Measurements from ENCODE around the gene DNMBP.
"Not testable (repeated sequence)": the region's sequence is repeated elsewhere in the genome, so short reads cannot be mapped to it uniquely, and the experiment has no call there.

DNMBP gene

DNA sequence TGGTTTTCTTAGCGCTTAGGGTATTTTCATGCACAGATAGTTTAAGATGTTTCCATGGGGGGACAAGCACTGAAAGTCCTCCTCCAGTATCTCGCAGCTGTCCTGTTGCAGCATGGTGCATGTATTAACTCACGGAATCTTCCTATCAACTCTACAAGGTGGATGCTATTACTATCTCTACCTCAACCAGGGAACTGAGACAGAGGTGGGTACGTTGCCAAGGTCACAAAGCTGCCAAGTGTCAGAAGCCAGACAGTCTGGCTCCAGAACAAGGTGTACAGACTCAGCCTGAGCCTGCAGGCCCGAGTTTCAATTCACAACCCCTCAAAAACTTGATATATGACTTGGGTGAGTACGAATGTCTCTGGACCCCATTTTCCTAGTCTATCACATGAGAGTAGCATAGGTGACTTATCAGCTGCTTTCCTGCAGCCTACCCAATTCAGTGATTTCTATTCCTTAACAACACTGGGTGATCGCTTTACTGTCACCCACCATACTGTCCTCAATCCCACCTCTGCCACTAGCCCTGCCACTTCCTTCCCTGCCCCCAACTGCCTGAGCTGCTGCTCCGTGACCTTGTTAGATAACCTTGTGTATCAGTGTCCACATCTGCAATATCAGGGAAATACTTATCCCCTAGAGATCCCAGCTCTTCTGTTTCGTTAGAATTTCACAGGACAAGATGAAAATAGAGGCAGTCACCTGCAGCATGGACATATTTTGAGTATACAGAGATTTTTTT, 135.2 kb downstream of the DNMBP start:
- TF ChIP-seq, protein P1, sequence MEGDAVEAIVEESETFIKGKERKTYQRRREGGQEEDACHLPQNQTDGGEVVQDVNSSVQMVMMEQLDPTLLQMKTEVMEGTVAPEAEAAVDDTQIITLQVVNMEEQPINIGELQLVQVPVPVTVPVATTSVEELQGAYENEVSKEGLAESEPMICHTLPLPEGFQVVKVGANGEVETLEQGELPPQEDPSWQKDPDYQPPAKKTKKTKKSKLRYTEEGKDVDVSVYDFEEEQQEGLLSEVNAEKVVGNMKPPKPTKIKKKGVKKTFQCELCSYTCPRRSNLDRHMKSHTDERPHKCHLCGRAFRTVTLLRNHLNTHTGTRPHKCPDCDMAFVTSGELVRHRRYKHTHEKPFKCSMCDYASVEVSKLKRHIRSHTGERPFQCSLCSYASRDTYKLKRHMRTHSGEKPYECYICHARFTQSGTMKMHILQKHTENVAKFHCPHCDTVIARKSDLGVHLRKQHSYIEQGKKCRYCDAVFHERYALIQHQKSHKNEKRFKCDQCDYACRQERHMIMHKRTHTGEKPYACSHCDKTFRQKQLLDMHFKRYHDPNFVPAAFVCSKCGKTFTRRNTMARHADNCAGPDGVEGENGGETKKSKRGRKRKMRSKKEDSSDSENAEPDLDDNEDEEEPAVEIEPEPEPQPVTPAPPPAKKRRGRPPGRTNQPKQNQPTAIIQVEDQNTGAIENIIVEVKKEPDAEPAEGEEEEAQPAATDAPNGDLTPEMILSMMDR (IDR thresholded peaks at IDR 0.05; ENCODE audit: low read depth, low read length, missing control alignments) = no peak
- no peak overlapping the region for H3K4me3 ChIP-seq (replicated peaks; ENCODE audit: low read depth, low read length)
- no peak for DNase-seq (ENCODE audit: extremely low read depth, low read depth)

DNA sequence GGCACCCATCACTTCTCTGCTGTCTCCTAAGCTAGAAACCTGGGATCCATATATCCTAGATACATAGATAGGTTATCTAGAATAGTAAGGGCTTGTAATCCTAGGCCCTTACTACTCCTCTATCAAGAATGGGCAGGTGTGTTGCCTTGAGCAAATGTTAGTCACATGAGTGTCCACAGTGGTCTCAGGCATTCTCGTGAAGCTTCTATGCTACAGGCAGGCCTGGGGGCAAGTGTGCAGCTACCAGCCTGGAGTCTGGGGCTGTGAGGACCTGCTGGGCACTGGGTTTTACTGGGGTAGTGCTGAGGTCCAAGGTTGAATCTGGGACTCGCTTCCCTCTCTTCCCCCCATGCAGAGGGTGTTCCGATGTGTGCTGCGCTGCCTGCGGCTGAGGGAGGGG, 135.9 kb downstream of the DNMBP start:
- TF ChIP-seq, protein P1 (IDR thresholded peaks at IDR 0.05; ENCODE audit: low read depth, low read length, missing control alignments) = no peak
- no peak for DNase-seq (ENCODE audit: extremely low read depth, low read depth)
- no peak overlapping the region for H3K4me3 ChIP-seq (replicated peaks; ENCODE audit: low read depth, low read length)

DNA sequence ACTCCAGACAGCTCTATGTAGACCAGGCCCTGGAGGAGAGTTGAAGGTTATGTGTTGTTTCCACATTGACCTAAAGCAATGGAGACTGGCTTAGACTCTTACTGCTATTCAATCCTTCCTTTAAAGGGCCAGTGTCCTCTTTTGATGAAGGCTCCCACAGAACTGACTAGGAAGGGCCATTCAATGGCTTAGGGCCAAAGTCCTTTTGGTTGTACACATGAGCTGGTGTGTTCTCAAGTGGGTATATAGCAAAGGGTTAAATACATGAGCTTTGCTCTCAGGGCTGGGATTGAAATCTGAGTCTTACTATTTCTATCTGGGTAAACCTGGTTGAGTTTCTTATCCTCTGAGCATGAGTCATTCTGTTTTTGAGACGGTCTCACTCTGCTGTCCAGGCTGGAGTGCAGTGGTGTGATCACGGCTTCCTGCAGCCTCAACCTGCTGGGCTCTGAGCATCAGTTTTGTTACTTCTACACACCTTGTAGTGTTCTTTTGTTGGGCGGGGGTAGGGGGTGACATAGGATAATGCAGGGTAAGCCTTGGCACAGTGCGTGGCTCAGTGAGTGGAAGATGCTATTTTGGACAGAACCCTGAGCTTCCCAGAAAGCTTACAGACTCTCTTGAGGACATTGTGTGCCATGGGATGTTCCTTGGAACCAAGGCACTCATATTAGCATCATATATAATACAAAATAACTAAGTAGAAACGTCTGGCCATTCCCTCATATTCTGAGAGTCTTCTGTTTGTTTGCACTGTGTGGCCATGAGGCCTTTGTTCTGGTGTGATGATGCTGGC, 137.2 kb downstream of the DNMBP start:
- no peak for DNase-seq (ENCODE audit: extremely low read depth, low read depth)
- no peak overlapping the region for H3K4me3 ChIP-seq (replicated peaks; ENCODE audit: low read depth, low read length)
- TF ChIP-seq, protein P1 (IDR thresholded peaks at IDR 0.05; ENCODE audit: low read depth, low read length, missing control alignments) = no peak

DNA sequence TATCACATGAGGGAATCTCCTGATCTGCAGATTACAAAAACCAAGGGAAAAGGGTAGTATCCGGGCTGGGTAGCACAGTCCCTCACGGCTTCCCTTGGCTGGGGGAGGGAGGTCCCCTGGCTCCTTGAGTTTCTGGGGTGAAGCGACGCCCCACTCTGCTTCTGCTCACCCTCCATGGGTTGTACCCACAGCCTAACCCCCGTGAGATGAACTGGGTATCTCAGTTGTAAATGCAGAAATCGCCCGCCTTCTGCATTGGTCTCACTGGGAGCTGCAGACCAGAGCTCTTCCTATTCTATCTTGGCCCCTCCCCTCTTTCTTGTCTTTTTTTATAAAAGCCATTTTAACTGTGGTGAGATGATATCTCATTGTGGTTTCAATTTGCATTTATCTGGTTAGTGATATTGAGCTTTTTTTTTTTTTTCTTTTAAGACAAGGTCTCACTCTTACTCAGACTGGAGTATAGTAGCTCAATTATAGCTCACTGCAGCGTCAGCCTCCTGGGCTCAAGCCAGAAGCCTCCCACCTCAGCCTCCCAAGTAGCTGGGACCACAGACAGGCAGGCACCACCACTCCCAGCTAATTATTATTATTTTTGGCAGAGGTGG, 139.5 kb downstream of the DNMBP start:
- DNase-seq (ENCODE audit: extremely low read depth, low read depth) = no peak
- no peak overlapping the region for H3K4me3 ChIP-seq (replicated peaks; ENCODE audit: low read depth, low read length)
- TF ChIP-seq, protein P1 (IDR thresholded peaks at IDR 0.05; ENCODE audit: low read depth, low read length, missing control alignments) = no peak

DNA sequence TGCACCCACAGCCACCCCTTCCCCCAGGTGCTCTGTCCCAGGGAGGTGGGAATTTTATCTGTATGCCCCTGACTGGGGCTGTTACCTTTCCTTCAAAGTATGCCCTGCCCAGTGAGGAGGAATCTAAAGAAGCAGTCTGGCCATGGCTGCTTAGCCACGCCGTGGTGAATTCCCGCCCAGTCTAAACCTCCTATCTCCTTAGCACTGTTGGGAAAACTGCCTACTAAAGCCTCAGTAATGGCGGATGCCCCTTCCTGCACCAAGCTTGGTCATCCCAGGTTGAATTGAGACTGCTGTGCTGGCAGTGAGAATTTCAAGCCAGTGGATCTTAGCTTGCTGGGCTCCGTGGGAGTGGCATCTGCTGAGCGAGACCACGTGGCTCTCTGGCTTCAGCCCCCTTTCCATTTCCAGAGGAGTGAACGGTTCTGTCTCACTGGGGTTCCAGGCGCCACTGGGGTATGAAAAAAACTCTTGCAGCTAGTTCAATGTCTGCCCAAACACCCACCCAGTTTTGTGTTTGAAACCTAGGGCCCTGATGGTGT, 140.1 kb downstream of the DNMBP start:
- TF ChIP-seq, protein P1 (IDR thresholded peaks at IDR 0.05; ENCODE audit: low read depth, low read length, missing control alignments) = no peak
- DNase-seq (ENCODE audit: extremely low read depth, low read depth) = no peak
- no peak overlapping the region for H3K4me3 ChIP-seq (replicated peaks; ENCODE audit: low read depth, low read length)

DNA sequence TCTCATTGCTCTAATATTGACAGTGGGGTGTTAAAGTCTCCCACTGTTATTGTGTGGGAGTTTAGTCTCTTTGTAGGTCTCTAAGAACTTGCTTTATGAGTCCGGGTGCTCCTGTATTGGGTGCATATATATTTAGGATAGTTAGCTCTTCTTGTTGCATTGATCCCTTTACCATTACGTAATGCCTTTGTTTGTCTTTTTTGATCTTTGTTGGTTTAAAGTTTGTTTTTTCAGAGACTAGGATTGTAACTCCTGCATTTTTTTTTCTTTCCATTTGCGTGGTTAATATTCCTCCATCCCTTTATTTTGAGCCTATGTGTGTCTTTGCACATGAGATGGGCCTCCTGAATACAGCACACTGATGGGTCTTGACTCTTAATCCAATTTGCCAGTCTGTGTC, 142.5 kb downstream of the DNMBP start:
- DNase-seq (ENCODE audit: extremely low read depth, low read depth) = not testable (repeated sequence)

DNA sequence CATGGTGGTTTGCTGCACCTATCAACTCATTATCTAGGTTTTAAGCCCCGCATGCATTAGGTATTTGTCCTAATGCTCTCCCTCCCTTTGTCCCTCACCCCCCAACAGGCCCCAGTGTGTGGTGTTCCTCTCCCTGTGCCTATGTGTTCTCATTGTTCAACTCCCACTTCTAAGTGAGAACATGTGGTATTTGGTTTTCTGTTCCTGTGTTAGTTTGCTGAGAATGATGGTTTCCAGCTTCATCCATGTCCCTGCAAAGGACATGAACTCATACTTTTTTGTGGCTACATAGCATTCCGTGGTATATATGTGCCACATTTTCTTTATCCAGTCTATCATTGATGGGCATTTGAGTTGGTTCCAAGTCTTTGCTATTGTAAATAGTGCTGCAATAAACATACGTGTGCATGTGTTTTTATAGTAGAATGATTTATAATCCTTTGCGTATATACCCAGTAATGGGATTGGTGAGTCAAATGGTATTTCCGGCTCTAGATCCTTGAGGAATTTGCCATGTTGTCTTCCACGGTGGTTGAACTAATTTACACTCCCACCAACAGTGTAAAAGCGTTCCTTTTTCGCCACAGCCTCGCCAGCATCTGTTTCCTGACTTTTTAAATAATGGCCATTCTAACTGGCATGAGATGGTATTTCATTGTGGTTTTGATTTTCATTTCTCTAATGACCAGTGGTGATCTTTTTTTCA, 146.1 kb downstream of the DNMBP start:
- not testable (repeated sequence) for H3K4me3 ChIP-seq (replicated peaks; ENCODE audit: low read depth, low read length)
- peak; percentile 74 for DNase-seq (ENCODE audit: extremely low read depth, low read depth)

More for the DNA sequence above, 142.5 kb downstream of the DNMBP start:
- not testable (repeated sequence) for H3K4me3 ChIP-seq (replicated peaks; ENCODE audit: low read depth, low read length)
